Epithelial cell of proximal tubule (primary cell): Measurements from ENCODE around the gene GNPTG. TPM values are rescaled to one million over a fixed set of nuclear protein-coding genes. Genes with fewer than 3 reads are reported as not detected.
A peak's percentile ranks its signal among the peaks of the same experiment; 100 is the strongest.

Experiments used
- DNase-seq: peaks from one replicate; pipeline ENCODE4 v3.0.0-alpha.2; 2011; ENCODE audit warnings: low read depth
- H3K4me3 ChIP-seq: 2 replicates; pipeline ENCODE4 v1.5.1; 2011; ENCODE audit warnings: low read depth, mild to moderate bottlenecking, low read length
- CTCF ChIP-seq: conservative IDR thresholded peaks from 2 replicates; pipeline ENCODE4 v1.5.1; 2012; ENCODE audit warnings: low read depth, mild to moderate bottlenecking, low read length
- total RNA-seq: library from RNA; depleted of rRNA; stranded (reverse); fragments of >200 nt; gene quantifications from 2 replicates; pipeline ENCODE4 v1.2.3, GENCODE V29; 2015

Gene GNPTG
- total RNA-seq, 1 donor from 2014 or later, result 63.9 TPM

- H3K4me3 ChIP-seq, result no peak overlapping the region
- no peak for TF ChIP-seq CTCF
Observed at GRCh38 chr16:1340730-1341494, 10.8 kb upstream of the GNPTG start.

GRCh38 chr16:1341495-1342420, 10.0 kb upstream of the GNPTG start:
- H3K4me3 ChIP-seq, result no peak overlapping the region
- no peak for TF ChIP-seq CTCF
- DNase-seq, result no peak

More at GRCh38 chr16:1340730-1341494, 10.8 kb upstream of the GNPTG start:
- DNase-seq, result no peak

- H3K4me3 ChIP-seq, result peak overlapping the region; percentile 61
- DNase-seq, result peak; percentile 78
- no peak for TF ChIP-seq CTCF
Observed at GRCh38 chr16:1342526-1343427, 9.0 kb upstream of the GNPTG start.

- no peak for TF ChIP-seq CTCF
- DNase-seq, result no peak
- H3K4me3 ChIP-seq, result peak overlapping the region; percentile 61
Observed at GRCh38 chr16:1343428-1344242, 8.1 kb upstream of the GNPTG start.

GRCh38 chr16:1344499-1344898, 7.2 kb upstream of the GNPTG start:
- H3K4me3 ChIP-seq, result no peak overlapping the region
- no peak for DNase-seq
- no peak for TF ChIP-seq CTCF

GRCh38 chr16:1345087-1345486, 6.6 kb upstream of the GNPTG start:
- H3K4me3 ChIP-seq, result no peak overlapping the region
- no peak for TF ChIP-seq CTCF
- no peak for DNase-seq
